Measurements from ENCODE around the gene ASAP2.

ASAP2 gene

GRCh38 chr2:9332853-9333245 lies 126.2 kb downstream of the ASAP2 start:
- no peak for TF ChIP-seq POLR2AphosphoS5 (IDR thresholded peaks at IDR 0.05; ENCODE audit: low read depth, low read length)
- no peak for TF ChIP-seq FOXP2 (optimal IDR thresholded peaks at IDR 0.05; ENCODE audit: borderline replicate concordance, extremely low read depth, extremely low read length, insufficient read depth)
- TF ChIP-seq SIN3A (IDR thresholded peaks at IDR 0.05; ENCODE audit: borderline replicate concordance, insufficient read depth, low read length) = no peak
- no peak for TF ChIP-seq TAF1 (IDR thresholded peaks at IDR 0.05; ENCODE audit: borderline replicate concordance, insufficient read depth, low read length)
- TF ChIP-seq REST (IDR thresholded peaks at IDR 0.05; ENCODE audit: insufficient read depth in 1 of 2, low read depth in 2 of 2, low read length in 2 of 2) = no peak

DNA sequence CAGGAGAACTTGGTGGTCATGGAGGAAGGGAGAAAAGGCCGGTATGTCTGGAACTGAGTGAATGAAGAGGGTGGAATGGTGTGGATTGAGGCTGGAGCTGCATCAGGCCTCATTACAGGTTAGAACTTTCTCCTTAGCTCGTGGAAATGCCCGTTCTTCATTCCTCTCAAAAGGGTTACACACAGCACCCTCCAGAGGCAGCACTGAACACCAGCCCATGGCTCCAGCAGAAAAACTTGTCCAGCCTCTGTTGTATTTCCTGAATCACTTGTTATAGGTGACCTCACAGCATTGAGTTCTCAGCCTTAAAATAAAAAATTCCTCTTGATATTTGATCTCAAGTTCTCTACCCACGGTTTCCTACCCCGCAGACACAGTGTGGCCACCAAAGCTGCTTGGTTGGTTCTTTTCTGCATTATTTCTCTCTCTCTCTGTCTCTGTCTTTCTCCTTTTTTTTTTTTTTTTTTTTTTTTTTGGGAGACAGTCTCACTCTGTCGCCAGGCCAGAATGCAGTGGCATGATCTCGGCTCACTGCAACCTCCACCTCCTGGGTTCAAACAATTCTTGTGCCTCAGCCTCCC lies 127.1 kb downstream of the ASAP2 start:
- no peak for TF ChIP-seq POLR2AphosphoS5 (IDR thresholded peaks at IDR 0.05; ENCODE audit: low read depth, low read length)
- no peak for TF ChIP-seq FOXP2 (optimal IDR thresholded peaks at IDR 0.05; ENCODE audit: borderline replicate concordance, extremely low read depth, extremely low read length, insufficient read depth)
- TF ChIP-seq TAF1 (IDR thresholded peaks at IDR 0.05; ENCODE audit: borderline replicate concordance, insufficient read depth, low read length) = no peak
- no peak for TF ChIP-seq REST (IDR thresholded peaks at IDR 0.05; ENCODE audit: insufficient read depth in 1 of 2, low read depth in 2 of 2, low read length in 2 of 2)
- TF ChIP-seq SIN3A (IDR thresholded peaks at IDR 0.05; ENCODE audit: borderline replicate concordance, insufficient read depth, low read length) = no peak

GRCh38 chr2:9334761-9335160 lies 128.1 kb downstream of the ASAP2 start:
- TF ChIP-seq REST (IDR thresholded peaks at IDR 0.05; ENCODE audit: insufficient read depth in 1 of 2, low read depth in 2 of 2, low read length in 2 of 2) = no peak
- TF ChIP-seq FOXP2 (optimal IDR thresholded peaks at IDR 0.05; ENCODE audit: borderline replicate concordance, extremely low read depth, extremely low read length, insufficient read depth) = no peak
- no peak for TF ChIP-seq SIN3A (IDR thresholded peaks at IDR 0.05; ENCODE audit: borderline replicate concordance, insufficient read depth, low read length)

DNA sequence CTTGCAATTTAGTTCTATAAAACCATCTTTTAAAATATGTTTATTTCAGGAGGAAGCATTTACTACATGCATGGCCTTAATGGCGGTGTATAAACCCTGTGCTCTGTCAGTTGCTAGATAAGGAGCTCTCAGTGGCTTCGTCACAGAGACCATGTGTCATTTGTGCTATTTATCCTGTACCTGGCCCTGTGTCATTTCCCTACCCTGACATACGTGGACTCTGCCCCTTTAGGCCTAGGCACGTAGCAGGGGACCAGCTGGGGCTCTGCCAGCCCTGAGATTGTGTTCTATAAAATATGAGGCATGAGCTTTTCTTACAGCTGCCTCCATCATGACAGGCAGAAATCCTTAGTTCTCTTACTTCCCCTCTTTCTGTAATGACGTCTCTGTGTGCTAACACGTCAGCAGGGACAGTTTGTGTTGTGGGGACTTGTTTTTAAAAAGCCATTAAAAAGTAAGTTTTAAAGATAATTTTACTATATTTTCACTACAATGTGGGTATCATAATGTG lies 128.8 kb downstream of the ASAP2 start:
- TF ChIP-seq FOXP2 (optimal IDR thresholded peaks at IDR 0.05; ENCODE audit: borderline replicate concordance, extremely low read depth, extremely low read length, insufficient read depth) = no peak

DNA sequence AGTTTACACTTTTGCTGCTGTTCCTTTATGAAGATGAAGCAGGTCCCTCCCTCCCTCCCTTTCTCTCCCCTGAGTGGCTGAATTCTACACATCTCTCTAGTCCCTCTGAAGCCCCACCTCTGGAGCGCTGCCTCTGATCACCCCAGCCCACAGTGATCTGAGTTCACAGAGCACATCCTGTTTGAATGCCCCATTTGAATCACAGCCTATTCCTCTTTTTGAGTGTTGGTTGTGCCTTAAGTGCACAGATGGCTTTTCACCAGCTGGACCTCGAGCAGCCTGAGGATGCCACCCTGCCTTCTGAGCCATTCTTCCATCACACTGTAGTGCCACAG lies 129.6 kb downstream of the ASAP2 start:
- TF ChIP-seq SIN3A (IDR thresholded peaks at IDR 0.05; ENCODE audit: borderline replicate concordance, insufficient read depth, low read length) (no peak), FOXP2 (optimal IDR thresholded peaks at IDR 0.05; ENCODE audit: borderline replicate concordance, extremely low read depth, extremely low read length, insufficient read depth) (no peak), TAF1 (IDR thresholded peaks at IDR 0.05; ENCODE audit: borderline replicate concordance, insufficient read depth, low read length) (no peak), REST (IDR thresholded peaks at IDR 0.05; ENCODE audit: insufficient read depth in 1 of 2, low read depth in 2 of 2, low read length in 2 of 2) (no peak), POLR2AphosphoS5 (IDR thresholded peaks at IDR 0.05; ENCODE audit: low read depth, low read length) (no peak)

Data from PFSK-1 (cell line).